BJ (cell line): Measurements from ENCODE around the gene ENOX1. TPM values are rescaled to one million over a fixed set of nuclear protein-coding genes. Genes with fewer than 3 reads are reported as not detected.

Experiments used
- CTCF ChIA-PET: fragments of 350-600 bp; formaldehyde crosslinking; extraction: SDS; loops from one replicate; lab custom pipeline; 2021; ENCODE audit warnings: antibody characterized with exemption, inconsistent platforms; lab: Yijun Ruan, JAX
- POLR2A ChIA-PET: fragments of 300-600 bp; sonication (Branson Sonifier 250); formaldehyde crosslinking; extraction: SDS; loops from one replicate; lab custom pipeline; 2021; ENCODE audit warnings: antibody characterized with exemption; lab: Charles Lee
- DNase-seq: peaks from one replicate; pipeline ENCODE4 v3.0.0-alpha.2; 2011; ENCODE audit warnings: low read depth
- H3K27me3 ChIP-seq: 2 replicates; pipeline ENCODE4 v1.6.0; 2011; ENCODE audit warnings: low read length; ENCODE audit not compliant: control insufficient read depth, insufficient read depth
- H3K36me3 ChIP-seq: 2 replicates; pipeline ENCODE4 v1.5.1; 2011; ENCODE audit warnings: low read length; ENCODE audit not compliant: control insufficient read depth, insufficient read depth
- H3K4me3 ChIP-seq: 2 replicates; pipeline ENCODE4 v1.5.1; 2011; ENCODE audit warnings: low read depth, mild to moderate bottlenecking, control low read depth, low read length
- CTCF ChIP-seq: IDR thresholded peaks from 2 replicates; pipeline ENCODE4 v1.5.1; 2011; ENCODE audit warnings: low read depth, mild to moderate bottlenecking, control low read depth, inconsistent platforms, low read length, moderate library complexity; ENCODE audit not compliant: insufficient read depth
- polyA plus RNA-seq: library from polyadenylated mRNA; depleted of rRNA; stranded (reverse); fragments of >200 nt; gene quantifications from 2 replicates; pipeline ENCODE4 v1.2.3, GENCODE V29; 2011

Gene ENOX1
- polyA plus RNA-seq, 1 experiment: 2.1 TPM

DNA sequence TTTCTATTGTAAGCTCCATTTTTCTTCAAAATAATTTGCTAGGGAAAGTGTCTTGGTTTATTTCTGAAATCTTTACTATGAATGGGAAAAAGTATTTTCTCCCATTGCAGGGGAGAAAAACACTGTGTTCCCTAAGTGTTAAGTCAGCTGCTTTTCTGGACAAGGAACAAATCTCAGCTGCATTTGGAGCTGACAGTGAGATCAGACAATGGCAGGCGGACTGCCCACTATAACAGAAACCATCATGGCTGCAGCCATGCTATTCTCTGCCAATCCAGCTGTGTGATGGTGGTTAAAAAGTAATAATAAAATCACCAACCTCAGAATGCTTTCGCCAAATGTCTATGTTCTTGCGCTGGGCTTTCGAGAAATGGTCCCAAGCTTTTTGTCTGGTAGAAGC, 460.7 kb downstream of the ENOX1 start:
- TF ChIP-seq CTCF: no peak
- Histone ChIP-seq H3K4me3 (no peak overlapping the region), H3K36me3 (no peaks in the 10 kb centered on the region), H3K27me3 (no peaks in the 10 kb centered on the region)
- ChIA-PET CTCF (interaction anchor here (0.6 kb wide), 1 partner anchor 476 kb away, joined by 3 read pairs; no protein-coding TSS in a partner anchor), POLR2A (no interaction called here)
- DNase-seq: no peak

- DNase-seq: no peak
- ChIA-PET CTCF (no interaction called here), POLR2A (no interaction called here)
- no peaks in the 10 kb centered on the region for H3K27me3 ChIP-seq
- TF ChIP-seq CTCF: no peak
- no peaks in the 10 kb centered on the region for H3K36me3 ChIP-seq
- no peak overlapping the region for H3K4me3 ChIP-seq
Measured at GRCh38 chr13:43325636-43326035, 461.1 kb downstream of the ENOX1 start.

GRCh38 chr13:43324129-43324528, 462.6 kb downstream of the ENOX1 start:
- no peak for DNase-seq
- ChIA-PET POLR2A (no interaction called here), CTCF (no interaction called here)
- no peaks in the 10 kb centered on the region for H3K27me3 ChIP-seq
- no peak overlapping the region for H3K4me3 ChIP-seq
- H3K36me3 ChIP-seq: no peaks in the 10 kb centered on the region
- TF ChIP-seq CTCF: no peak

GRCh38 chr13:43319617-43320444, 466.9 kb downstream of the ENOX1 start:
- Histone ChIP-seq H3K4me3 (no peak overlapping the region), H3K36me3 (no peaks in the 10 kb centered on the region), H3K27me3 (no peaks in the 10 kb centered on the region)
- DNase-seq: no peak
- ChIA-PET POLR2A (no interaction called here), CTCF (no interaction called here)
- TF ChIP-seq CTCF: no peak

DNA sequence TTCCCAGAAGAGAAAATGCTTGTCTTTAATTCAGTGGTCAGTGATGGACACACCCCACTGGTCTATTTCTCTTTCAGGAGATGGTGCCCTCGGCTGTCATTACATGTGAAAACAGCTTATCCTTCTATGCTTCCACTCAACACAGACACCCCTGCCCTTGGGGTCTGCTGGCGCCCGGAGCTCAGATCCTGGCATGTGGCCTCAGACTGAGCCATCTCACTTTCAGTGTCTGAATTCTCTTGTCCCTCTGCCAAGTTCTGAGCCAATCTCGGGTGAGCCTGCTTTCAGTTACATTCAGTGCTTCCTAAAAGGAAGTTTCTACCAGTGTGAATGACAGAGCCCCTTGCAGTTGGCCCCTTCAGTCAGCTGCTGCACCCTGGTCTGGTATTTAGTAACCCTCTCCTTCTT, 469.8 kb downstream of the ENOX1 start:
- H3K27me3 ChIP-seq: no peaks in the 10 kb centered on the region
- no peak for TF ChIP-seq CTCF
- ChIA-PET CTCF (interaction anchor here (0.5 to 1.2 kb wide), 2 partner anchors 19 to 40 kb away, joined by 3 read pairs; no protein-coding TSS in a partner anchor), POLR2A (no interaction called here)
- DNase-seq: no peak
- no peak overlapping the region for H3K4me3 ChIP-seq
- no peaks in the 10 kb centered on the region for H3K36me3 ChIP-seq
